ENCODE data around the gene PADI1. TPM values are rescaled to one million over a fixed set of nuclear protein-coding genes. Genes with fewer than 3 reads are reported as not detected.

PADI1 gene
- total and polyA plus RNA-seq, 4 donors: 4.9 TPM; not detected in 3

GRCh38 chr1:17194133-17194475, 10.8 kb upstream of the PADI1 start:
- Histone ChIP-seq H3K9me3 (ENCODE audit: control insufficient read depth in 4 of 4, low read length in 3 of 4) (no peaks in the 10 kb centered on the region), H3K4me3 (ENCODE audit: low read depth in 1 of 3, low read length in 3 of 3) (no peak overlapping the region), H3K27ac (ENCODE audit: low read depth in 1 of 2, low read length in 2 of 2) (no peak overlapping the region), H3K36me3 (ENCODE audit: control insufficient read depth in 4 of 4, insufficient read depth in 3 of 4, low read depth in 1 of 4, low read length in 3 of 4) (no peaks in the 10 kb centered on the region), H3K27me3 (ENCODE audit: control insufficient read depth in 4 of 4, insufficient read depth in 4 of 4, low read length in 3 of 4) (no peaks in the 10 kb centered on the region), H3K4me1 (ENCODE audit: control insufficient read depth in 4 of 4, insufficient read depth in 4 of 4, low read length in 3 of 4) (no peaks in the 10 kb centered on the region), H3K9ac (ENCODE audit: low read depth in 1 of 2, low read length in 2 of 2) (no peak overlapping the region)
- DNase-seq (ENCODE audit: low spot score): no peak
- TF ChIP-seq MAX (IDR thresholded peaks at IDR 0.05) (no peak), FOXA2 (IDR thresholded peaks at IDR 0.05) (no peak), FOXA1 (IDR thresholded peaks at IDR 0.05) (no peak), GABPA (IDR thresholded peaks at IDR 0.05 in 1 of 2, conservative IDR thresholded peaks at IDR 0.05 in 1 of 2) (no peak), EGR1 (IDR thresholded peaks at IDR 0.05; ENCODE audit: low read depth in 2 of 2) (no peak), REST (IDR thresholded peaks at IDR 0.05) (no peak), TAF1 (conservative IDR thresholded peaks at IDR 0.05) (no peak), HNF4A (conservative IDR thresholded peaks at IDR 0.05) (no peak), SP1 (IDR thresholded peaks at IDR 0.05) (no peak), RXRA (IDR thresholded peaks at IDR 0.05) (no peak), NR2F2 (IDR thresholded peaks at IDR 0.05) (no peak), YY1 (IDR thresholded peaks at IDR 0.05) (no peak), CTCF (IDR thresholded peaks at IDR 0.05; ENCODE audit: low read depth, low read length, missing input control) (no peak), HNF4G (IDR thresholded peaks at IDR 0.05) (no peak), ATF3 (IDR thresholded peaks at IDR 0.05) (no peak), RAD21 (IDR thresholded peaks at IDR 0.05) (no peak), ZBTB33 (IDR thresholded peaks at IDR 0.05) (no peak), JUND (IDR thresholded peaks at IDR 0.05) (no peak)
- 74% methylated on average over 3 of the region's 3 CpGs for WGBS

Measured in liver (tissue), 9 donors.